Activated CD8-positive, alpha-beta memory T cell treated with anti-CD3 and anti-CD28 coated beads for 48 hours (primary cell): ENCODE measurements around the gene DNAJA3.

ENCODE experiments used
- DNase-seq, 3 experiments: peaks; one replicate each; pipeline ENCODE4 v3.0.0-alpha.2; 2020; ENCODE audit warnings: low read depth in 2 of 3, low spot score in 2 of 3

DNAJA3 gene

DNA sequence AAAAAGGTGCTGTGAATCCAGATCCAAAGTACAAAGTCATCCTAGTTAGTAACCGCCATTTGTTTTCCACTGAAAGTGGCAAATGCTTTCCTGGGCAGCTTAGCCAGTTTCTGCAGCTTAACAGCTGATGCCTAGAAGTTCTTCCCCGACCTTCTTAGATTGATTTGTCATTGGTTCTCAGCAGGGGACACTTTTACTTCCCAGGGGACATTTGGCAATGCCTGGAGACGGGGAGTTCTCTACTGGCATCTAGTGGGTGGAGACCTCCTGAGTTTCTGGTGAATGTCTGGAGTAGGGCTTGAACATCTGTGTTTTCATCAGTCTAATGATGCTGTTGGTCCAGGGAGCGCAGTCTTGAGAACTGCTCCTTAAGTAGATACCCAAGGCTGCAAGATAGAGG is 7.6 kb downstream of the DNAJA3 start:
- no peak for DNase-seq

DNA sequence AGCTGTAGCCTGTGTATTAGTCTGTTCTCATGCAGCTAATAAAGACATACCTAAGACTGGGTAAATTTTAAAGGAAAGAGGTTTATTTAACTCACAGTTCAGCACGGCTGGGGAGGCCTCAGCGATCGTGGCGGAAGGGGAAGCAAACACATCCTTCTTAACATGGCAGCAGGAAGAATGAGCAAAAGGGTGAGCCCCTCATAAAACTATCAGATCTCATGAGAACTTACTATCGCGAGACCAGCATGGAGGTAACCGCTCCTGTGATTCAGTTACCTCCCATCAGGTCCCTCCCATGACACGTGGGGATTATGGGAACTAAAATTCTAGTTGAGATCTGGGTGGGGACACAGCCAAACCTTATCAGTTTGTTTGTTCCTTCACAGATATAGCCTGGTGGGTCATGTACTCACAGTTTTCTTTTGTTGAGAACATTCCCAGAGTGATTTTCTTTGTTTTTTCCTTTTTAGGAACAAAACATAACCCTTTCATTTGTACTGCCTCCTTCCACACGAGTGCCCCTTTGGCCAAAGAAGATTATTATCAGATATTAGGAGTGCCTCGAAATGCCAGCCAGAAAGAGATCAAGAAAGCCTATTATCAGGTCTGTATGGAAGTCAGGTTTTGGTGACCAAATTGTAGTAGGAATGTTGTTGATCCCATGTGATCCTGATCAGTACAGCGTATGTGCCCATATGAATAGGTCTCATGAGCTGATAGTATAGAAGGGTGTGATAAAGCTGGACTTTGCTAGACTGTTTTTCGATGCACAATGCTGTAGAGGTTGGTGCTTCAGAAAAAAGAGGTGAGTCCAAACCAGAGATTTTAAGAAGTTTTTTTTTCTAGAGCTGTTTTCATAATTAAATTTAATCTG is 8.5 kb downstream of the DNAJA3 start:
- no peak for DNase-seq

- DNase-seq: no peak
Observed at GRCh38 chr16:4435337-4436067, 9.8 kb downstream of the DNAJA3 start.

DNA sequence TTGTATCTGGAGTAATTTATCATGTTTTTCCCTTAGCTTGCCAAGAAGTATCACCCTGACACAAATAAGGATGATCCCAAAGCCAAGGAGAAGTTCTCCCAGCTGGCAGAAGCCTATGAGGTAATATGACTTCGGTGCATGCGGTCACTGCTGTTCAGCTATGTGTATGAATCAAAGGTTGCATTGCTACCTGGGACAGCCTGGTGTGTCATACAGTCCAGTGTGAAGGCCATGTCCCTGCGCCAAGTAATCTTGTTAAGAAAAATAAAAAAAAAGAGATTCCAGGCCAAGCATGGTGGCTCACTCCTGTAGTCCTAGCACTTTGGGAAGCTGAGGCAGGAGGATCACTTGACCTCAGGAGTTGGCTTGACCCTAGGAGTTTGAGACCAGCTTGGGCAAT is 11.7 kb downstream of the DNAJA3 start:
- no peak for DNase-seq

DNA sequence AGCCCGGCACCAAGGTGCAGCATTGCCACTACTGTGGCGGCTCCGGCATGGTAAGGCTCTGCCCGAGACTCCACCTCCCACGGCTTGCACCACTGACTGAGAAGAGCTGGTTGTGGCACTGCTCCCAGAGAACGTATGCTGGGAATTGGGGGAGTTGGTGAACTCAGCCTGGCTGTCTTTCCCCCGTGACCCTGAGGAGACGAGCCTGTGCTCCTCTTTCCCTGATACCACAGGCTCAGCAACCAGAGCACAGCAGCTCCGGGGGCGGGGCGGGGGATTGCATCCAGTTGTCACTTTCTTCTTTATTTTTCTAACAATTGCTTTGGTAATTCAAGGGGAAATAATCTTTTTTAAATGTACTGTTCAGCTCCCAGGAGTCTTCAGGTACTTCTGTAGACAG is 16.7 kb downstream of the DNAJA3 start:
- no peak for DNase-seq

- no peak for DNase-seq
Observed at GRCh38 chr16:4443271-4443670, 17.6 kb downstream of the DNAJA3 start.

GRCh38 chr16:4443986-4444385 is 18.3 kb downstream of the DNAJA3 start:
- DNase-seq: no peak

DNA sequence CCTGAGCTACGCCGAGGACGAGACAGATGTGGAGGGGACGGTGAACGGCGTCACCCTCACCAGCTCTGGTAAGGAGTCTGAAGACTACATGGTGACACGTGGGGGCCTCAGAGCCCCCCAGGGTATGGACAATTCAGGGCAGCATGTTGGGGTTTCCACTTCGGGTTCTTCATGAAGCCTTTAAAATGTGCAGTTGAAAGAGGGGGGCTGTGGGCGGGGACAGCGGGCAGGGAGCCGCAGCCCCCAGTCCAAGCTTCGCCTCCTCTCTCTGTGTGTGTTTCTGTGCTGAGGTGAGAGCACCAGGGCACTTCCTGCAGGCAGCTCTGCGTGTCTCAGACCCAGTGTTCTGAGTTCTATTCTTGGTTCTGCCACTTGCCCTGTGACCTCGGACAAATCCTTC is 24.8 kb downstream of the DNAJA3 start:
- DNase-seq: no peak

- no peak for DNase-seq
Observed at GRCh38 chr16:4450931-4451519, 25.4 kb downstream of the DNAJA3 start.

GRCh38 chr16:4452674-4453073 is 27.0 kb downstream of the DNAJA3 start:
- DNase-seq: no peak

- DNase-seq: no peak
Observed at GRCh38 chr16:4454623-4455022, 29.0 kb downstream of the DNAJA3 start.

- no peak for DNase-seq
Observed at GRCh38 chr16:4455081-4455480, 29.4 kb downstream of the DNAJA3 start.

DNA sequence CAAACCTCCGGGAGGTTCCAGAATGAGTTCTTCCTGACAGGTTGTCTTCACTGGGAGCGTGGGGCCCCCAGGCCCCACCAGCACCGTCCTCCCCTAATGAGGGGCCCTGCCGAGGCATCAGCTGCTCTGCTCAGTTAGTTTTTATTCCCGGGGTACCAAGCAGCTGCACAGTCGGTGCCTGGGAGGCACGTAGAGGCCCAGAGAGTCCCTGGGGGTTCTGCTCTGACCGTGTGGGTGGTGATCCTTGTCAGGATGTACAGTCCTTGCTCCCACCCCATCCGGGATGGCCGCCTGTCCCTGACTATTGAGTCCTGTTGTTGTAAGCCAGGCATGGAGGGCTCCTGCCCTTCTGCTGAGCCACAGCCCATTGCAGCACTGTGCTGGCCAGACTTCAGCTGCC is 30.3 kb downstream of the DNAJA3 start:
- DNase-seq: no peak

DNA sequence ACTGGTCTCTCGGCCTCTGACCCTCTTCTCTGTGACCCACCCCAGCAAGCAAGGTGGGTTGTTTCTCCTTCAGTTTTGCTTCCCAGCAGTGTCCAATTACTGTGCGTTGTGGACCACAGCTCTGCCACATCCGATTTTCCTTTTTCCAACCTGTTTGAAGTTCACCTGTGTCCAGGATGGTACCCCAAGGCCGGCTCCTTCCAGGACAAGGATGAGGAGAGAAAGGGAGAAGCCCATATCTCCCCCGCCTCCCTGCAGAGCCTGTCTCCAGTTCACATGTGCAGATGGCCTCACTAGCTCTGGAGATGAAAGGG is 35.2 kb downstream of the DNAJA3 start:
- DNase-seq: no peak

- no peak for DNase-seq
Observed at GRCh38 chr16:4461250-4462085, 35.8 kb downstream of the DNAJA3 start.

- no peak for DNase-seq
Observed at GRCh38 chr16:4463522-4464163, 38.0 kb downstream of the DNAJA3 start.

- peak in 2 of 3 experiments; percentile 29 to 44 for DNase-seq
Observed at GRCh38 chr16:4465977-4466779, 40.5 kb downstream of the DNAJA3 start.

DNA sequence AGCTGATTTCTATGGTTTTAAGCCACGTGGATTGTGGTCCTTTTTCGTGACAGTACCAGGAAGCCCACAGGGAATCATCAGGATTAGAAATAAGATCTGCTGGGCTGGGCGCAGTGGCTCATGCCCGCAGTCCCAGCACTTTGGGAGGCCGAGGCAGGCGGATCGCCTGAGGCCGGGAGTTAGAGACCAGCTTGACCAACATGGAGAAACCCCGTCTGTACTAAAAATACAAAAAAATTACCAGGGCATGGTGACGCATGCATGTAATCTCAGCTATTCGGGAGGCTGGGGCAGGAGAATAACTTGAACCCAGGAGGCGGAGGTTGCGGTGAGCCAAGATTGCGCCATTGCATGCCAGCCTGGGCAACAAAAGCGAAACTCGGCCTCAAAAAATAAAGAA is 42.2 kb downstream of the DNAJA3 start:
- no peak for DNase-seq

GRCh38 chr16:4468972-4469371 is 43.3 kb downstream of the DNAJA3 start:
- no peak for DNase-seq

DNA sequence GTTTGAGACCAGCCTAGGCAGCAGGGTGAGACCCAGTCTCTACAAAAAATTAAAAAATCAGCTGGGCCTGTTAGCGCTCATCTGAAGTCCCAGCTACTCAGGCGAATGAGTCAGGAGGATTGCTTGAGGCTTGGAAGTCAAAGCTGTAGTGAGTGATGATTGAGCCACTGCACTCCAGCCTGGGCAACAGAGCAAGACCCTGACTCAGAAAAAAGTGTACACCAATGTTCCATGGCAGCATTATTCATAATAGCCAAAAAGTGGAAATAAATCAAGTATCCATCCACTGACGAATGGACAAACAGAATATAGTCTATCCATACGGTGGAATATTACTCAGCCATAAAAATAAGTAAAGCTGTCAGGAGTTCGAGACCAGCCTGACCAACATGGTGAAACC is 46.2 kb downstream of the DNAJA3 start:
- DNase-seq: no peak
